HCT116 (cell line): ENCODE results near the gene MCF2L2. TPM values are rescaled to one million over a fixed set of nuclear protein-coding genes. Genes with fewer than 3 reads are reported as not detected.

Experiments used
- ATAC-seq: fragments of 200-7000 bp; cut with Tn5 transposase; 2 replicates; pipeline ENCODE4 v1.9.1; 2020; ENCODE audit warnings: mild to moderate bottlenecking, moderate library complexity
- BruUV-seq: library from RNA; stranded (reverse); fragments of 400-500 nt; replicated peaks from 2 replicates; lab custom pipeline; 2021; lab: Mats Ljungman, UMichigan
- CTCF ChIA-PET: fragments of 300-600 bp; sonication (Branson Sonifier 250); formaldehyde crosslinking; loops from one replicate; lab custom pipeline; 2021; ENCODE audit warnings: antibody characterized with exemption; lab: Charles Lee
- POLR2A ChIA-PET: fragments of 300-600, 350-600 bp; sonication (Branson Sonifier 250); formaldehyde crosslinking; loops from one replicate; lab custom pipeline; 2021; ENCODE audit warnings: antibody characterized with exemption; lab: Charles Lee
- RAD21 ChIA-PET, 2 experiments: fragments of 300-600 bp; sonication (Branson Sonifier 250); formaldehyde crosslinking; loops; one replicate each; lab custom pipeline; 2023; ENCODE audit warnings: low total read pairs in 2 of 2; ENCODE audit not compliant: uncharacterized antibody in 2 of 2, unreplicated experiment in 2 of 2, low non-redundant PET in 1 of 2; lab: Charles Lee
- DNase-seq: peaks from one replicate; pipeline ENCODE4 v3.0.0-alpha.2; 2010; ENCODE audit warnings: low read depth, low spot score
- H2AFZ ChIP-seq: fragments of 200-600 bp; shearing (Covaris generic), sonication (generic); 2 replicates; pipeline ENCODE4 v1.6.1; 2017; ENCODE audit warnings: low read depth, mixed run types, mixed read lengths, antibody characterized with exemption, low read length; ENCODE audit not compliant: poor library complexity, severe bottlenecking
- H3K27ac ChIP-seq: 2 replicates; pipeline ENCODE4 v1.5.1; 2012; ENCODE audit warnings: low read depth, low read length
- H3K27me3 ChIP-seq: fragments of 200-600 bp; sonication (generic); 2 replicates; pipeline ENCODE4 v1.6.1; 2016; ENCODE audit warnings: mixed run types, low read length, mixed read lengths; ENCODE audit not compliant: insufficient read depth
- H3K36me3 ChIP-seq, 2 experiments: fragments of 200-500 bp in 1 of 2; fragments of 200-600 bp in 1 of 2; sonication (Bioruptor generic) in 1 of 2; sonication (generic) in 1 of 2; 2 replicates each; pipeline versions ENCODE4 v1.5.1 to v1.6.1; 2014 to 2016; ENCODE audit warnings: low read length in 2 of 2, inconsistent platforms in 1 of 2, mixed read lengths in 1 of 2, mixed run types in 1 of 2; ENCODE audit not compliant: insufficient read depth in 2 of 2, control insufficient read depth in 1 of 2
- H3K4me1 ChIP-seq, 2 experiments: fragments of 200-600 bp in 1 of 2; sonication (generic) in 1 of 2; 2 replicates each; pipeline versions ENCODE4 v1.5.1 to v1.6.1; 2012 to 2017; ENCODE audit warnings: low read length in 2 of 2, inconsistent platforms in 1 of 2, mild to moderate bottlenecking in 1 of 2, mixed read lengths in 1 of 2, mixed run types in 1 of 2, moderate library complexity in 1 of 2; ENCODE audit not compliant: insufficient read depth in 2 of 2, control insufficient read depth in 1 of 2
- H3K4me2 ChIP-seq: fragments of 200-600 bp; sonication (generic); 2 replicates; pipeline ENCODE4 v1.6.1; 2017; ENCODE audit warnings: mixed run types, low read length, mixed read lengths
- H3K4me3 ChIP-seq, 2 experiments: fragments of 200-600 bp in 1 of 2; sonication (generic) in 1 of 2; replicated peaks in 1 of 2; 2 replicates each; pipeline ENCODE4 v1.5.1; 2011 to 2016; ENCODE audit warnings: low read length in 2 of 2, control low read depth in 1 of 2, low read depth in 1 of 2, mild to moderate bottlenecking in 1 of 2, mixed read lengths in 1 of 2, mixed run types in 1 of 2
- H3K79me2 ChIP-seq: fragments of 200-600 bp; sonication (generic); 2 replicates; pipeline ENCODE4 v1.6.1; 2017; ENCODE audit warnings: mild to moderate bottlenecking, mixed run types, low read length, moderate library complexity, mixed read lengths; ENCODE audit not compliant: insufficient read depth
- H3K9ac ChIP-seq: fragments of 200-600 bp; sonication (generic); 2 replicates; pipeline ENCODE4 v1.6.1; 2016; ENCODE audit warnings: low read length, mixed read lengths
- H3K9me2 ChIP-seq: fragments of 200-600 bp; sonication (generic), shearing (Covaris generic); 2 replicates; pipeline ENCODE4 v1.6.1; 2017; ENCODE audit warnings: mixed run types, mild to moderate bottlenecking, moderate library complexity; ENCODE audit not compliant: insufficient read depth
- H3K9me3 ChIP-seq, 2 experiments: fragments of 200-500 bp in 1 of 2; fragments of 200-600 bp in 1 of 2; sonication (Bioruptor generic) in 1 of 2; sonication (generic) in 1 of 2; 2 replicates each; pipeline ENCODE4 v1.6.1; 2014 to 2017; ENCODE audit warnings: low read length in 2 of 2, mixed read lengths in 2 of 2, inconsistent platforms in 1 of 2, low read depth in 1 of 2, mild to moderate bottlenecking in 1 of 2, mixed run types in 1 of 2, moderate library complexity in 1 of 2; ENCODE audit not compliant: control insufficient read depth in 1 of 2, insufficient read depth in 1 of 2
- H4K20me1 ChIP-seq: fragments of 200-600 bp; sonication (generic), shearing (Covaris generic); 2 replicates; pipeline ENCODE4 v1.6.1; 2017; ENCODE audit warnings: mixed run types, mild to moderate bottlenecking, moderate library complexity; ENCODE audit not compliant: insufficient read depth
- CTCF ChIP-seq, 3 experiments: fragments of 200-600 bp in 1 of 3; sonication (generic) in 1 of 3; IDR thresholded peaks in 2 of 3; conservative IDR thresholded peaks in 1 of 3; 2 replicates each; pipeline ENCODE4 v1.5.1; 2012 to 2017; ENCODE audit warnings: low read depth in 2 of 3, low read length in 2 of 3, antibody characterized with exemption in 1 of 3, borderline replicate concordance in 1 of 3, control low read depth in 1 of 3, mild to moderate bottlenecking in 1 of 3, mixed read lengths in 1 of 3, mixed run types in 1 of 3, moderate library complexity in 1 of 3; ENCODE audit not compliant: insufficient read depth in 1 of 3
- intact Hi-C: fragments of 100-400 bp; cut with micrococcal nuclease; formaldehyde crosslinking; loops from 2 replicates; pipeline ENCODE4 v1.10.0; 2022
- total RNA-seq: library from RNA; stranded (reverse); gene quantifications from one replicate; pipeline ENCODE4 v1.2.1, GENCODE V29; 2021; ENCODE audit not compliant: unreplicated experiment
- TF ChIP-seq, protein P1 (sequence below): IDR thresholded peaks from 2 replicates; pipeline ENCODE4 v1.6.1; 2012; ENCODE audit warnings: low read depth

The MCF2L2 gene
- total RNA-seq, 1 experiment from 2014 or later: 1.5 TPM

GRCh38 chr3:183197734-183198133 lies 230.7 kb downstream of the MCF2L2 start (continued):
- TF ChIP-seq, protein P1, sequence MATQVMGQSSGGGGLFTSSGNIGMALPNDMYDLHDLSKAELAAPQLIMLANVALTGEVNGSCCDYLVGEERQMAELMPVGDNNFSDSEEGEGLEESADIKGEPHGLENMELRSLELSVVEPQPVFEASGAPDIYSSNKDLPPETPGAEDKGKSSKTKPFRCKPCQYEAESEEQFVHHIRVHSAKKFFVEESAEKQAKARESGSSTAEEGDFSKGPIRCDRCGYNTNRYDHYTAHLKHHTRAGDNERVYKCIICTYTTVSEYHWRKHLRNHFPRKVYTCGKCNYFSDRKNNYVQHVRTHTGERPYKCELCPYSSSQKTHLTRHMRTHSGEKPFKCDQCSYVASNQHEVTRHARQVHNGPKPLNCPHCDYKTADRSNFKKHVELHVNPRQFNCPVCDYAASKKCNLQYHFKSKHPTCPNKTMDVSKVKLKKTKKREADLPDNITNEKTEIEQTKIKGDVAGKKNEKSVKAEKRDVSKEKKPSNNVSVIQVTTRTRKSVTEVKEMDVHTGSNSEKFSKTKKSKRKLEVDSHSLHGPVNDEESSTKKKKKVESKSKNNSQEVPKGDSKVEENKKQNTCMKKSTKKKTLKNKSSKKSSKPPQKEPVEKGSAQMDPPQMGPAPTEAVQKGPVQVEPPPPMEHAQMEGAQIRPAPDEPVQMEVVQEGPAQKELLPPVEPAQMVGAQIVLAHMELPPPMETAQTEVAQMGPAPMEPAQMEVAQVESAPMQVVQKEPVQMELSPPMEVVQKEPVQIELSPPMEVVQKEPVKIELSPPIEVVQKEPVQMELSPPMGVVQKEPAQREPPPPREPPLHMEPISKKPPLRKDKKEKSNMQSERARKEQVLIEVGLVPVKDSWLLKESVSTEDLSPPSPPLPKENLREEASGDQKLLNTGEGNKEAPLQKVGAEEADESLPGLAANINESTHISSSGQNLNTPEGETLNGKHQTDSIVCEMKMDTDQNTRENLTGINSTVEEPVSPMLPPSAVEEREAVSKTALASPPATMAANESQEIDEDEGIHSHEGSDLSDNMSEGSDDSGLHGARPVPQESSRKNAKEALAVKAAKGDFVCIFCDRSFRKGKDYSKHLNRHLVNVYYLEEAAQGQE: no peak

- CTCF ChIA-PET: no interaction called here
- TF ChIP-seq CTCF (IDR thresholded peaks at IDR 0.05 in 2 of 3, conservative IDR thresholded peaks at IDR 0.05 in 1 of 3; ENCODE audit: borderline replicate concordance in 1 of 3, insufficient read depth in 1 of 3, low read depth in 2 of 3, low read length in 2 of 3): no peak
- ATAC-seq (no peak), DNase-seq (no peak)
- Histone ChIP-seq H3K9ac (no peak overlapping the region), H3K4me2 (no peak overlapping the region), H3K4me3 (no peak overlapping the region), H3K79me2 (no peaks in the 10 kb centered on the region), H3K4me1 (no peaks in the 10 kb centered on the region), H2AFZ (no peak overlapping the region), H3K36me3 (no peaks in the 10 kb centered on the region), H3K9me3 (no peaks in the 10 kb centered on the region), H4K20me1 (no peaks in the 10 kb centered on the region), H3K27ac (no peak overlapping the region), H3K9me2 (no peaks in the 10 kb centered on the region), H3K27me3 (no peaks in the 10 kb centered on the region)
- POLR2A ChIA-PET: no interaction called here
- RAD21 ChIA-PET: no interaction called here
- intact Hi-C loops: no loop called here
- no TSS peak for BruUV-seq
These were observed 233.2 kb downstream of the MCF2L2 start for GRCh38 chr3:183195266-183195665.
